VCaP (cell line): Measurements from ENCODE around the gene ZNF77.
"Not testable (repeated sequence)": the region's sequence is repeated elsewhere in the genome, so short reads cannot be mapped to it uniquely, and the experiment has no call there.

ENCODE experiments used
- H3K27ac ChIP-seq: fragments of 450-650 bp; 2 replicates; pipeline ENCODE4 v1.5.1; 2017
- TF ChIP-seq, protein P1 (sequence below): fragments of 450-650 bp; conservative IDR thresholded peaks from 2 replicates; pipeline ENCODE4 v1.5.1; 2017; ENCODE audit warnings: mild to moderate bottlenecking, moderate library complexity

ZNF77 gene

DNA sequence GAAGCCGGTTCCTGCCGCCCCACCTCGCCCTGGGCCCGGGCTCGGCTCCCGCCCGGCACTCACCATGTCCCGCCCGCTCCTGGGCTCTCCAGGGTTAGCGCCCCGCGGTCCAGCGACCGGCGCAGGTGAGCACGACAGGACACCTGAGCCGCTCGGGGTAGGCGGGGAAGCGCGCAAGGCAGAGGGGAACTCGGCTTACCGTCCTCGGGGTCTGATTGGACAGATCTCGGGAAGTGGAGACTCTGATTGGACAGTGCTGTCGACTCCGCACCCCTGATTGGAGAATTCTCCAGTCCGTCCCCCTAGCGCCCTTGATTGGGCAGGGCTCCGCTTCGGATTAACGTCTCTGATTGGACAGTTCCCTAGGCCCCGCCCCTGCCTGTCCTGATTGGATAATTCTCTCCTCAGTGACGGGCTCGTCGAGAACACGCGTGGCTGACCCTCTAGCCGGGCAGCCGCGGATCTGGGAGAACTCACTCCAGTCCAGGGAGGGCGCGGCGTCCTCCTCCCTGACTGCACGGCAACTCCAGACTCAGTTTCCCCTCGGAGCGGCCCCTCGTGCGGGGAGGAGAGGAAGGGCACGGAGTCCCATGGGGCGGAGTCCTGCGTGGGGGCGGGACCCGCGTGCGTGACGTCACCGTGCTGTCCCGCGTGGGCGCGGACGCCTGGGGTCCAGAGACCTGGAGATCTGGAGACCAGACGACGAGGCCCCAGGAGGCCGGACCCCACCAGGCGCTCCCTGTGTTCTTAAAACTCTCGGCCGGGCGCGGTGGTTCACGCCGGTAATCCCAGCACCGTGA is at the start of gene ZNF77:
Gene ZNF77 (minus strand): TSS at position 197 of the 800 bp plus-strand sequence. CDS start 131 bp downstream, at position 66.
- H3K27ac ChIP-seq, result peak within 1 kb of the TSS; percentile 71
- TF ChIP-seq, protein P1, sequence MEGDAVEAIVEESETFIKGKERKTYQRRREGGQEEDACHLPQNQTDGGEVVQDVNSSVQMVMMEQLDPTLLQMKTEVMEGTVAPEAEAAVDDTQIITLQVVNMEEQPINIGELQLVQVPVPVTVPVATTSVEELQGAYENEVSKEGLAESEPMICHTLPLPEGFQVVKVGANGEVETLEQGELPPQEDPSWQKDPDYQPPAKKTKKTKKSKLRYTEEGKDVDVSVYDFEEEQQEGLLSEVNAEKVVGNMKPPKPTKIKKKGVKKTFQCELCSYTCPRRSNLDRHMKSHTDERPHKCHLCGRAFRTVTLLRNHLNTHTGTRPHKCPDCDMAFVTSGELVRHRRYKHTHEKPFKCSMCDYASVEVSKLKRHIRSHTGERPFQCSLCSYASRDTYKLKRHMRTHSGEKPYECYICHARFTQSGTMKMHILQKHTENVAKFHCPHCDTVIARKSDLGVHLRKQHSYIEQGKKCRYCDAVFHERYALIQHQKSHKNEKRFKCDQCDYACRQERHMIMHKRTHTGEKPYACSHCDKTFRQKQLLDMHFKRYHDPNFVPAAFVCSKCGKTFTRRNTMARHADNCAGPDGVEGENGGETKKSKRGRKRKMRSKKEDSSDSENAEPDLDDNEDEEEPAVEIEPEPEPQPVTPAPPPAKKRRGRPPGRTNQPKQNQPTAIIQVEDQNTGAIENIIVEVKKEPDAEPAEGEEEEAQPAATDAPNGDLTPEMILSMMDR, result no peak

DNA sequence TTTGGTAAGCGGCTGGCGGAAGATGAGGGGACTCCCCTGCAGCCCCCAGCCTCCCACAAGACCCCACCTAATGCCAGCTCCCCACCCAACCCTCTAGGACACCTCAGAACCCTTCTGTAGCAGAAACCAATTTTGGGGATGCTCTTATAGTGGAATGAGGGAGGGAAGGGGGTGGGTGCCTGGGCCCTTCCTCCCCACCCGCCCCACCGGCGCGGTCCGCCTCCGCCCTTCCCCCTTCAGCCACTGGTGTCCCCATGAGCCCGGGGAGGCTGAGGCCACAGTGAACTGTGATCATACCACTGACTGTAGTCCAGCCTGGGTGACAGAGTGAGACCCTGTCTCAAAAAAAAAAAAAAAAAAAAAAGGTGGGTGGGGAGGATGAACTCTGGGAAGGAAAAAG is 48.8 kb upstream of the ZNF77 start:
- no peak overlapping the region for H3K27ac ChIP-seq
- TF ChIP-seq, protein P1, result no peak

DNA sequence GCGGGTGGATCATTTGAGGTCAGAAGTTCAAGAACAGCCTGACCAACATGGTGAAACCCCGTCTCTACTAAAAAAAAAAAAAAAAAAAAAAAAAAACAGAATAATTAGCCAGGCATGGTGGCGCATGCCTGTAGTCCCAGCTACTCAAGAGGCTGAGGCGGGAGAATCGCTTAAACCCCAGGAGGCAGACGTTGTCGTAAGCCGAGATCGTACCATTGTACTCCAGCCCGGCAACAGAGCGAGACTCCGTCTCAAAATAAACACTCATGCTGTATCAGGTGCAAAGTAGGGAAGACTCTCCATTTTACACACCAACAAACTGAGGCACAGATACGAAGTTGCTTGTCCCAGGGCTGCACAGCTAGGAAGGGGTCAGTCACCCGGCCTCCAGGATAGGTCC is 48.2 kb upstream of the ZNF77 start:
- no peak overlapping the region for H3K27ac ChIP-seq
- TF ChIP-seq, protein P1, result no peak

DNA sequence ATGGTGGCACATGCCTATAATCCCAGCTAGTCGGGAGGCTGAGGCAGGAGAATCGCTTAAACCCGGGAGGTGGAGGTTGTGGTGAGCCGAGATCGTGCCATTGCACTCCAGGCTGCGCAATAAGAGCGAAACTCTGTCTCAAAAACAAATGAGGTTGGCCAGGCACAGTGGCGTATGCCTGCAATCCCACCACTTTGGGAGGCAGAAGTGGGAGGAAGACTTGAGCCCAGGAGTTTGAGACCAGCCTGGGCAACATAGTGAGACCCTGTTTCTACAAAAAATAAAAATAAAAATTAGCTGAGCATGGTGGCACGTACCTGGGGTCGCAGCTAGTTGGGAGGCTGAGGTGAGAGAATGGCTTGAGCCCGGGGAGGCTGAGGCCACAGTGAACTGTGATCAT is 47.6 kb upstream of the ZNF77 start:
- not testable (repeated sequence) for H3K27ac ChIP-seq

DNA sequence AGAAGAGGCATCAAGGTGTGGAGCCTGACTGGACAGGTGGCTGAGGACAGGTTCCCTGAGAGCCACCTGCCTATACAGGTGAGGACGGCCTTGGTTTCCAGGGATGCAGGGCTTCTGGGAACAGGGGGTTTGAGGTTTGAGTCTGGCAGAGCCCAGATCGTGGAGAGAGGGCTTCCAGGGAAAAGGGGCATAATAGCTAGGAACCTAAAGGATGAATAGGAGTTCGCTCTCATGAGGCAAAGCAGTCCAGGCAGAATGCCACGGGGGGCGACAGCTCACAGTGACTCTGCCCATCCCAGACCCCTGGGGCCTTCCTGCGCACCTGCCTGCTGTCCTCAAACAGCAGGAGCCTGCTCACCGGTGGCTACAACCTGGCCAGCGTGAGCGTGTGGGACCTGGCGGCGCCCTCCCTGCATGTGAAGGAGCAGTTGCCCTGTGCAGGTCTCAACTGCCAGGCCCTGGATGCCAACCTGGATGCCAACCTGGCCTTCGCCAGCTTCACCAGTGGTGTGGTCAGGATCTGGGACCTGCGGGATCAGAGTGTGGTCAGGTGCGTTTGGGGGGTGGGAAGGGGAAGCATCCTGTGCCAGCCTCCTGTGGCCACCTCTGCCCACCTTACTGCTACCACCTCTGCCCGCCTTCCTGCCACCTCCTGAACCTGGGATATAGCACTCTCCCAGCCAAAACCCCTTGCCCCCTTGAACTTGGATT is 44.6 kb upstream of the ZNF77 start:
- TF ChIP-seq, protein P1, result no peak
- no peak overlapping the region for H3K27ac ChIP-seq

DNA sequence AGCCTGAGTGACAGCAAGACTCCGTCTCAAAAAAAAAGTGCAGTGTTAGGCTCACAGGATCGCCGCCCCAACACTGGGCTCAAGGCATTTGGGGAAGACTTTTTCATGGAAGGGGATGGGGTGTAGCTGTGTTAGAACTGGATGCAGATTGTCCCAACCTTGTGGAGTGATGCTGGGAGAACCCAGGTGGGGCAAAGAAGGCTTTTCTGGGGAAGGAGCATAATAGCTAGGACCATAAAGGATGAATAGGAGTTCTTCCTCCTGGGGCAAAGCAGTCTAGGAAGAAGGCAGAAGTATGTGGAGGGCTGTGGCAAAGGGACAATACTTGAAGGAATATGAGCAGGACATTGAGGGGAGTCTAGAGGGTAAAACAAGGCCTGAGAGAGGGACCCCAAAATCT is 43.8 kb upstream of the ZNF77 start:
- TF ChIP-seq, protein P1, result no peak
- H3K27ac ChIP-seq, result no peak overlapping the region

DNA sequence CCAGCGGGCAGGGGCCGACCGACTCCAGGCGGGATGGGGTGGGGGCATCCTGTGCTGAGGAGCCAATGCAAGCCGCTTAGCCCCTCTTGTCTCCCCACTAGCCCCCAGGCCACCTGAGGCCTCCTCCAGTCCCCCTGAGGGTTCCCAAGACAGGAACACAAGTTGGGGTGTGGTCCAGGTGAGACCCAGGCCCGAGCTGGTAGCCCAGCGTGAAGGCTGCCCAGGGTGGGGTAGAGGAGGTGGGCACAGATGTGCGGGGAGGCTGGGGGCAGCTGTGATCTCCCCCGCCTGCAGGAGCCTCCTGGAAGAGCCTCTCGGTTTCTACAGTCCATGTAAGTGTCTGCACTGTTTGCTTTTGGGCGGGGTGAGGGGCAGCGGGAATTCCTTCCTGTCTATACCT is 43.0 kb upstream of the ZNF77 start:
- TF ChIP-seq, protein P1, result no peak
- no peak overlapping the region for H3K27ac ChIP-seq
